ENCODE measurements around the gene PROX1.

- TF ChIP-seq, protein P1, sequence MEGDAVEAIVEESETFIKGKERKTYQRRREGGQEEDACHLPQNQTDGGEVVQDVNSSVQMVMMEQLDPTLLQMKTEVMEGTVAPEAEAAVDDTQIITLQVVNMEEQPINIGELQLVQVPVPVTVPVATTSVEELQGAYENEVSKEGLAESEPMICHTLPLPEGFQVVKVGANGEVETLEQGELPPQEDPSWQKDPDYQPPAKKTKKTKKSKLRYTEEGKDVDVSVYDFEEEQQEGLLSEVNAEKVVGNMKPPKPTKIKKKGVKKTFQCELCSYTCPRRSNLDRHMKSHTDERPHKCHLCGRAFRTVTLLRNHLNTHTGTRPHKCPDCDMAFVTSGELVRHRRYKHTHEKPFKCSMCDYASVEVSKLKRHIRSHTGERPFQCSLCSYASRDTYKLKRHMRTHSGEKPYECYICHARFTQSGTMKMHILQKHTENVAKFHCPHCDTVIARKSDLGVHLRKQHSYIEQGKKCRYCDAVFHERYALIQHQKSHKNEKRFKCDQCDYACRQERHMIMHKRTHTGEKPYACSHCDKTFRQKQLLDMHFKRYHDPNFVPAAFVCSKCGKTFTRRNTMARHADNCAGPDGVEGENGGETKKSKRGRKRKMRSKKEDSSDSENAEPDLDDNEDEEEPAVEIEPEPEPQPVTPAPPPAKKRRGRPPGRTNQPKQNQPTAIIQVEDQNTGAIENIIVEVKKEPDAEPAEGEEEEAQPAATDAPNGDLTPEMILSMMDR (conservative IDR thresholded peaks at IDR 0.05): no peak
- no peak for TF ChIP-seq EZH2 (IDR thresholded peaks at IDR 0.05; ENCODE audit: low read depth)
Observed at GRCh38 chr1:214078950-214079349, 91.2 kb downstream of the PROX1 start.
